Right lobe of liver (tissue), 4 donors: Measurements from ENCODE around the gene DDX17.

Experiments used
- CTCF ChIP-seq, 4 donors: fragments of 200-600 bp in 3 of 4; fragments of 450-650 bp in 1 of 4; IDR thresholded peaks; one replicate each; pipeline versions ENCODE4 v1.5.1 to v1.8.0; 2016 to 2022; ENCODE audit warnings: antibody characterized with exemption in 4 of 4, mild to moderate bottlenecking in 2 of 4
- POLR2A ChIP-seq: fragments of 450-650 bp; IDR thresholded peaks from one replicate; pipeline ENCODE4 v1.6.1; 2017; ENCODE audit warnings: antibody characterized with exemption, mild to moderate bottlenecking
- donor health status: DM: no; HTN: no; CAD: no.
- donor health status: DM: no; HTN: no; CAD: no.
- donor health status: DM: no; HTN: yes; CAD: no.

GRCh38 chr22:38489561-38490145 lies 16.5 kb downstream of the DDX17 start:
- TF ChIP-seq POLR2A, result no peak
- no peak for TF ChIP-seq CTCF (IDR thresholded peaks at IDR 0.05)
